ENCODE data around the gene MAP2K2. TPM values are rescaled to one million over a fixed set of nuclear protein-coding genes. Genes with fewer than 3 reads are reported as not detected.

MAP2K2 gene
- total RNA-seq, 1 donor from 2014 or later = 114 TPM

- peaks cover 5 to 6% (median 5%) of the 10 kb centered on the region in 3 donors for H3K36me3 ChIP-seq (ENCODE audit: control insufficient read depth in 3 of 3, insufficient read depth in 3 of 3, low read length in 3 of 3)
- H3K27me3 ChIP-seq (ENCODE audit: control insufficient read depth in 3 of 3, insufficient read depth in 3 of 3, low read length in 3 of 3) = no peaks in the 10 kb centered on the region
- peaks cover 12 to 18% (median 14%) of the 10 kb centered on the region in 3 donors for H3K4me1 ChIP-seq (ENCODE audit: control insufficient read depth in 3 of 3, insufficient read depth in 3 of 3, low read length in 3 of 3)
- no peak overlapping the region for H3K9ac ChIP-seq (ENCODE audit: low read depth in 1 of 3, low read length in 3 of 3)
- no peak overlapping the region for H3K27ac ChIP-seq (ENCODE audit: low read depth, low read length)
- H3K9me3 ChIP-seq (ENCODE audit: control insufficient read depth in 3 of 3, low read length in 3 of 3) = no peaks in the 10 kb centered on the region
- H3K4me3 ChIP-seq (ENCODE audit: low read length in 3 of 3) = no peak overlapping the region
Measured at GRCh38 chr19:4044990-4045465, 78.9 kb downstream of the MAP2K2 start.

- peaks cover 1 to 6% (median 5%) of the 10 kb centered on the region in 3 donors for H3K36me3 ChIP-seq (ENCODE audit: control insufficient read depth in 3 of 3, insufficient read depth in 3 of 3, low read length in 3 of 3)
- no peak overlapping the region for H3K9ac ChIP-seq (ENCODE audit: low read depth in 1 of 3, low read length in 3 of 3)
- peaks cover 4 to 9% (median 6%) of the 10 kb centered on the region in 3 donors for H3K4me1 ChIP-seq (ENCODE audit: control insufficient read depth in 3 of 3, insufficient read depth in 3 of 3, low read length in 3 of 3)
- H3K27me3 ChIP-seq (ENCODE audit: control insufficient read depth in 3 of 3, insufficient read depth in 3 of 3, low read length in 3 of 3) = no peaks in the 10 kb centered on the region
- H3K9me3 ChIP-seq (ENCODE audit: control insufficient read depth in 3 of 3, low read length in 3 of 3) = no peaks in the 10 kb centered on the region
- no peak overlapping the region for H3K27ac ChIP-seq (ENCODE audit: low read depth, low read length)
- no peak overlapping the region for H3K4me3 ChIP-seq (ENCODE audit: low read length in 3 of 3)
Measured at GRCh38 chr19:4043966-4044715, 79.8 kb downstream of the MAP2K2 start.

- H3K27ac ChIP-seq (ENCODE audit: low read depth, low read length) = no peak overlapping the region
- peaks cover 1 to 6% (median 5%) of the 10 kb centered on the region in 3 donors for H3K36me3 ChIP-seq (ENCODE audit: control insufficient read depth in 3 of 3, insufficient read depth in 3 of 3, low read length in 3 of 3)
- no peaks in the 10 kb centered on the region for H3K27me3 ChIP-seq (ENCODE audit: control insufficient read depth in 3 of 3, insufficient read depth in 3 of 3, low read length in 3 of 3)
- no peaks in the 10 kb centered on the region for H3K9me3 ChIP-seq (ENCODE audit: control insufficient read depth in 3 of 3, low read length in 3 of 3)
- H3K4me3 ChIP-seq (ENCODE audit: low read length in 3 of 3) = no peak overlapping the region
- H3K4me1 ChIP-seq (ENCODE audit: control insufficient read depth in 3 of 3, insufficient read depth in 3 of 3, low read length in 3 of 3) = peaks cover 0 to 3% (median 0%) of the 10 kb centered on the region in 3 donors
- no peak overlapping the region for H3K9ac ChIP-seq (ENCODE audit: low read depth in 1 of 3, low read length in 3 of 3)
Measured at GRCh38 chr19:4043401-4043800, 80.5 kb downstream of the MAP2K2 start.

- no peak overlapping the region for H3K4me3 ChIP-seq (ENCODE audit: low read length in 3 of 3)
- no peaks in the 10 kb centered on the region for H3K9me3 ChIP-seq (ENCODE audit: control insufficient read depth in 3 of 3, low read length in 3 of 3)
- no peak overlapping the region for H3K27ac ChIP-seq (ENCODE audit: low read depth, low read length)
- no peaks in the 10 kb centered on the region for H3K4me1 ChIP-seq (ENCODE audit: control insufficient read depth in 3 of 3, insufficient read depth in 3 of 3, low read length in 3 of 3)
- no peak overlapping the region for H3K9ac ChIP-seq (ENCODE audit: low read depth in 1 of 3, low read length in 3 of 3)
- peaks cover 0 to 6% (median 1%) of the 10 kb centered on the region in 3 donors for H3K36me3 ChIP-seq (ENCODE audit: control insufficient read depth in 3 of 3, insufficient read depth in 3 of 3, low read length in 3 of 3)
- no peaks in the 10 kb centered on the region for H3K27me3 ChIP-seq (ENCODE audit: control insufficient read depth in 3 of 3, insufficient read depth in 3 of 3, low read length in 3 of 3)
Measured at GRCh38 chr19:4042731-4043082, 81.2 kb downstream of the MAP2K2 start.

GRCh38 chr19:4042064-4042730 is 81.7 kb downstream of the MAP2K2 start:
- H3K27ac ChIP-seq (ENCODE audit: low read depth, low read length) = no peak overlapping the region

More at GRCh38 chr19:4042064-4042730, 81.7 kb downstream of the MAP2K2 start:
- H3K9ac ChIP-seq (ENCODE audit: low read depth in 1 of 3, low read length in 3 of 3) = no peak overlapping the region
- no peaks in the 10 kb centered on the region for H3K27me3 ChIP-seq (ENCODE audit: control insufficient read depth in 3 of 3, insufficient read depth in 3 of 3, low read length in 3 of 3)
- no peaks in the 10 kb centered on the region for H3K4me1 ChIP-seq (ENCODE audit: control insufficient read depth in 3 of 3, insufficient read depth in 3 of 3, low read length in 3 of 3)
- H3K36me3 ChIP-seq (ENCODE audit: control insufficient read depth in 3 of 3, insufficient read depth in 3 of 3, low read length in 3 of 3) = peaks cover 0 to 11% (median 6%) of the 10 kb centered on the region in 3 donors
- no peaks in the 10 kb centered on the region for H3K9me3 ChIP-seq (ENCODE audit: control insufficient read depth in 3 of 3, low read length in 3 of 3)
- no peak overlapping the region for H3K4me3 ChIP-seq (ENCODE audit: low read length in 3 of 3)

Small RNA genes lying within 50 kb of the gene (small RNA-seq; reads per million reads assigned to genes)
- not detected for gene RF00017

Other genes with a start within 250 kb of the MAP2K2 start
- gene ATCAY, start 243.4 kb downstream of the MAP2K2 start, total RNA-seq = under 0.01 TPM
- gene NMRK2, start 191.1 kb downstream of the MAP2K2 start, total RNA-seq = 48.5 TPM
- gene DAPK3, start 153.0 kb downstream of the MAP2K2 start, total RNA-seq = 63.7 TPM
- 4,276 TPM for gene EEF2, start 138.7 kb downstream of the MAP2K2 start, total RNA-seq
- 19.3 TPM for gene PIAS4, start 116.4 kb downstream of the MAP2K2 start, total RNA-seq
- 4.2 TPM for gene ZBTB7A, start 57.2 kb downstream of the MAP2K2 start, total RNA-seq
- gene CREB3L3, start 29.5 kb upstream of the MAP2K2 start, total RNA-seq = not detected
- 9.9 TPM for gene SIRT6, start 58.4 kb upstream of the MAP2K2 start, total RNA-seq
- gene ANKRD24, start 58.6 kb upstream of the MAP2K2 start, total RNA-seq = not detected
- not detected for gene EBI3, start 105.4 kb upstream of the MAP2K2 start, total RNA-seq
- 14.6 TPM for gene YJU2, start 123.0 kb upstream of the MAP2K2 start, total RNA-seq
- 24.5 TPM for gene SHD, start 155.1 kb upstream of the MAP2K2 start, total RNA-seq
- 0.52 TPM for gene TMIGD2, start 178.3 kb upstream of the MAP2K2 start, total RNA-seq
- gene FSD1, start 180.5 kb upstream of the MAP2K2 start, total RNA-seq = not detected
- gene STAP2, start 214.7 kb upstream of the MAP2K2 start, total RNA-seq = 5.2 TPM
- gene MPND, start 219.4 kb upstream of the MAP2K2 start, total RNA-seq = 5.7 TPM

All from skeletal muscle tissue (tissue), 5 donors.